C4-2B (cell line): ENCODE data around the gene TENM4.

ENCODE experiments used
- CTCF ChIP-seq: fragments of 450-650 bp; conservative IDR thresholded peaks from 2 replicates; pipeline ENCODE4 v1.5.1; 2017; ENCODE audit warnings: mild to moderate bottlenecking
- ZFX ChIP-seq: fragments of 450-650 bp; IDR thresholded peaks from 2 replicates; pipeline ENCODE4 v1.6.1; 2017

DNA sequence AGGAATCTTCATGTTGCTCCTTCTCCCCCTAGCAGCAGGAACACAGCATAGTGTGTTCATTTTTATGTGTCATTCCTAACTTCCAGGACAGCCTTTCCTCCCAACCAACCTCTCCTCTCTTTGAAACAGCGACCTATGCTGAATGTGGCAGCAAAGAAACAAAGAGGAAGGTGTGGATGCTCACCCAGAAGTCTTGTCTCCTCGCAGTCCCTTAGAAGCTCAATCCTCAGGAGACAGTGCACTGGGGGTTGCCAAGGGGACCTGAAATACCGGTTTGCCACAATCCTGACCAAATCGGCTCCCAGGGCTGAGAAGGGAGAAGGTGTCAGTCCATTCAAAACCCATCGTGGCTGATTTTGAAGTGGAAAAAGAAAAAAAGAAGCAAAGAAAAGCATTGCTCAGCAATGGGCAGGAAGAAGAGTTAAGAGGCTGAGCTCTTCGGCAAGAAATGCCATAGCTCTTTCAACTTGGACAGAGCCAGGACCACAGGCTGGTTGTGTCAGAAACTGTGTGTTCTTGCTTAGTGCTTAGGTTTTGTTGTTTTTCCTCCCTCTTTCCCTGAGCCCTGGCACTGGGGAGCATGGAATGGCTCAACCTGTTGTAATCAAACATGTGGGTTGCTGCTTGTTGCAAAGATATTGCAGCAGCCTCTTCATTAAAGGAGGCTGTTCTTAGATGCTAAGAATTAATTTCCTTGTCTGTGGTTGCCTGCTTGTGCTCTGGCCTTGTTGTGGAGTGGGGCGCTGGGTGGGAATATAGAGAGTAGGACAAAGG lies 30.4 kb upstream of the TENM4 start:
- TF ChIP-seq CTCF, result no peak
- TF ChIP-seq ZFX, result no peak
